Transverse colon (tissue), 4 donors: Measurements from ENCODE around the gene CNNM3. TPM values are rescaled to one million over a fixed set of nuclear protein-coding genes. Genes with fewer than 3 reads are reported as not detected.

Experiments used
- DNase-seq: peaks from one replicate; pipeline ENCODE4 v3.0.0-alpha.2; 2019
- H3K27ac ChIP-seq, 4 donors: fragments of 200-600 bp; sonication (generic); 2 replicates each; pipeline ENCODE4 v1.5.1; 2016 to 2018; ENCODE audit warnings: inconsistent platforms in 4 of 4
- H3K27me3 ChIP-seq: fragments of 200-600 bp; sonication (generic); 2 replicates; pipeline ENCODE4 v1.5.1; 2017; ENCODE audit warnings: inconsistent platforms
- H3K36me3 ChIP-seq, 4 donors: fragments of 200-600 bp; sonication (generic); 2 replicates each; pipeline ENCODE4 v1.5.1; 2017 to 2019; ENCODE audit warnings: inconsistent platforms in 4 of 4
- H3K4me1 ChIP-seq, 4 donors: fragments of 200-600 bp; sonication (generic); 2 replicates each; pipeline ENCODE4 v1.5.1; 2017 to 2020; ENCODE audit warnings: inconsistent platforms in 4 of 4
- H3K4me3 ChIP-seq, 4 donors: fragments of 200-600 bp; sonication (generic); 1 replicate in 1 of 4; 2 replicates in 3 of 4; pipeline versions ENCODE4 v1.5.1 to v1.6.1; 2017 to 2019; ENCODE audit warnings: inconsistent platforms in 4 of 4
- H3K9me3 ChIP-seq, 2 donors: fragments of 200-600 bp; sonication (generic); 2 replicates each; pipeline ENCODE4 v1.5.1; 2017 to 2019; ENCODE audit warnings: inconsistent platforms in 2 of 2
- EP300 ChIP-seq: sonication (generic); formaldehyde crosslinking; IDR thresholded peaks from one replicate; pipeline ENCODE4 v1.6.1; 2017; ENCODE audit warnings: antibody characterized with exemption, low read depth
- POLR2A ChIP-seq: fragments of 450-650 bp; IDR thresholded peaks from one replicate; pipeline ENCODE4 v1.6.1; 2016; ENCODE audit warnings: antibody characterized with exemption, mild to moderate bottlenecking, moderate library complexity
- POLR2AphosphoS5 ChIP-seq, 3 donors: sonication (generic); formaldehyde crosslinking; IDR thresholded peaks; one replicate each; pipeline ENCODE4 v1.6.1; 2016; ENCODE audit warnings: antibody characterized with exemption in 3 of 3
- WGBS, 2 donors: methylation state at CpG; one replicate each; pipeline ENCODE4 v1.1.5; 2018; ENCODE audit warnings: low coverage in 1 of 2; 5-methylcytosine and 5-hydroxymethylcytosine counted together
- in situ Hi-C, 4 donors: fragments of 200-750 bp; cut with MboI; loops; one replicate each; pipeline versions ENCODE4 v1.15.0 to v1.15.1; 2017; ENCODE audit warnings: low sequenced_read_pairs in 3 of 4, low pct_ligation_motif_present in 1 of 4, low pct_unique_long_range_greater_than_20kb in 1 of 4
- intact Hi-C: fragments of 100-400 bp; cut with DNase I; formaldehyde crosslinking; loops from one replicate; pipeline ENCODE4 v1.15.1; 2023; ENCODE audit warnings: low total_unique reads
- total RNA-seq, 4 donors: library from RNA; depleted of rRNA; stranded (reverse); fragments of >200 nt; gene quantifications; one replicate each; pipeline ENCODE4 v1.1.0, GENCODE V29; 2016
- TF ChIP-seq, protein P1 (sequence below), 5 experiments: fragments of 200-600 bp in 3 of 5; fragments of 450-650 bp in 2 of 5; sonication (generic) in 3 of 5; IDR thresholded peaks; 1 replicate in 2 of 5; 2 replicates in 3 of 5; pipeline ENCODE4 v1.5.1; 2016 to 2017; ENCODE audit warnings: antibody characterized with exemption in 5 of 5, inconsistent platforms in 3 of 5, mild to moderate bottlenecking in 2 of 5, moderate library complexity in 1 of 5

CNNM3 gene
- total RNA-seq, 4 donors from 2014 or later: 14.2 to 54.3 (median 22.3) TPM

DNA sequence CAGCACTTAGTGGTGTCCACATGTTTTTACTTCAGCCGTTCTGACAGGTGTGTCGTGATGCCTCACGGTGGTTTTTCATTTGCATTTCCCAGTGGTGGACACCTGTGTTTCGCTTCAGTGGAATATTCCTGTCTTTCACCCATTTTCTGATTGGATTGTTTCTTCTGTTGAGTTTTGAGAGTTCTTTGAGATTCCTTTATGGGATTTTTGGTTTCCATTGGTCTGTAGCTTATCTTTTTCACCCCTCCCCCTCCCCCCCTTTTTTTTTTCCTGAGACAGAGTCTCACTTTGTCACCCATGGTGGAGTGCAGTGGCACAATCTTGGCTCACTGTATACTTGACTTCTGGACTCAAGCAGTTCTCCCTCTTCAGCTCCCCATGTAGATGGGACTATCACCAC lies 19.8 kb downstream of the CNNM3 start:
- Histone ChIP-seq H3K27me3 (no peaks in the 10 kb centered on the region), H3K4me3 (no peak overlapping the region), H3K27ac (no peak overlapping the region), H3K4me1 (peaks cover 4 to 15% (median 12%) of the 10 kb centered on the region in 4 donors), H3K36me3 (peaks cover 0 to 17% (median 4%) of the 10 kb centered on the region in 4 donors), H3K9me3 (no peaks in the 10 kb centered on the region)
- DNase-seq: no peak
- in situ Hi-C loops (loop anchor here in 1 of 4 donors (25.0 kb wide), 1 partner anchor 251 kb away; the partner anchor contains the start of gene FAHD2B), intact Hi-C loops (no loop called here)
- 77 to 84% methylated on average over 4 of the region's 4 CpGs for WGBS, 2 donors
- TF ChIP-seq POLR2AphosphoS5 (IDR thresholded peaks at IDR 0.05): no peak
- TF ChIP-seq POLR2A: no peak
- TF ChIP-seq, protein P1, sequence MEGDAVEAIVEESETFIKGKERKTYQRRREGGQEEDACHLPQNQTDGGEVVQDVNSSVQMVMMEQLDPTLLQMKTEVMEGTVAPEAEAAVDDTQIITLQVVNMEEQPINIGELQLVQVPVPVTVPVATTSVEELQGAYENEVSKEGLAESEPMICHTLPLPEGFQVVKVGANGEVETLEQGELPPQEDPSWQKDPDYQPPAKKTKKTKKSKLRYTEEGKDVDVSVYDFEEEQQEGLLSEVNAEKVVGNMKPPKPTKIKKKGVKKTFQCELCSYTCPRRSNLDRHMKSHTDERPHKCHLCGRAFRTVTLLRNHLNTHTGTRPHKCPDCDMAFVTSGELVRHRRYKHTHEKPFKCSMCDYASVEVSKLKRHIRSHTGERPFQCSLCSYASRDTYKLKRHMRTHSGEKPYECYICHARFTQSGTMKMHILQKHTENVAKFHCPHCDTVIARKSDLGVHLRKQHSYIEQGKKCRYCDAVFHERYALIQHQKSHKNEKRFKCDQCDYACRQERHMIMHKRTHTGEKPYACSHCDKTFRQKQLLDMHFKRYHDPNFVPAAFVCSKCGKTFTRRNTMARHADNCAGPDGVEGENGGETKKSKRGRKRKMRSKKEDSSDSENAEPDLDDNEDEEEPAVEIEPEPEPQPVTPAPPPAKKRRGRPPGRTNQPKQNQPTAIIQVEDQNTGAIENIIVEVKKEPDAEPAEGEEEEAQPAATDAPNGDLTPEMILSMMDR (IDR thresholded peaks at IDR 0.05): no peak
- TF ChIP-seq EP300: no peak

DNA sequence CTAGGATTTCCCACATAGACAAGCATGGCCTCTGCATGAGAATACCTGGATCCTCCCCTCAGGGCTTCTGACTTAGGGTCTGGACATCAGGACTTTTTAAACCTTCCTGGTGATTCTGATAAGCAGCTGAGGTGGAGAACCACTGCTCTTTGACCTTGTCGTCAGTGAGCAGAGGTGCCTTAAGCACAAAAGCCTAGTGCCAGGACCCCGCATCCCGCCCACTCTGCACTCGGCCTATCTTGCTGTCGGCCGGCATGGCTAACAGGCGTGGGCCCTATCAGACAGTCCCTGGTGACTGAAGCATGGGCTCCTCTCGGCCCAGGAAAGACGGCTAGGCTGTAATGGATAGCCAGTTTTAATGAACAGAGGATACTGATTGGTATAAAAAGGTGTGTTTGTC lies 21.5 kb downstream of the CNNM3 start:
- intact Hi-C loops (no loop called here), in situ Hi-C loops (loop anchor here in 1 of 4 donors (25.0 kb wide), 1 partner anchor 250 kb away; the partner anchor contains the start of gene FAHD2B)
- H3K36me3 ChIP-seq: peaks cover 0 to 6% (median 0%) of the 10 kb centered on the region in 4 donors
- H3K27ac ChIP-seq: no peak overlapping the region
- 93% methylated on average over 9 of the region's 9 CpGs; no CpG with 5 or more reads in 1 of the 2 donors for WGBS, 2 donors
- no peaks in the 10 kb centered on the region for H3K9me3 ChIP-seq
- H3K27me3 ChIP-seq: no peaks in the 10 kb centered on the region
- no peak for DNase-seq
- peaks cover 4 to 15% (median 12%) of the 10 kb centered on the region in 4 donors for H3K4me1 ChIP-seq
- no peak overlapping the region for H3K4me3 ChIP-seq
- TF ChIP-seq EP300 (no peak), POLR2AphosphoS5 (IDR thresholded peaks at IDR 0.05) (no peak), POLR2A (no peak)
- TF ChIP-seq, protein P1 (IDR thresholded peaks at IDR 0.05): no peak

DNA sequence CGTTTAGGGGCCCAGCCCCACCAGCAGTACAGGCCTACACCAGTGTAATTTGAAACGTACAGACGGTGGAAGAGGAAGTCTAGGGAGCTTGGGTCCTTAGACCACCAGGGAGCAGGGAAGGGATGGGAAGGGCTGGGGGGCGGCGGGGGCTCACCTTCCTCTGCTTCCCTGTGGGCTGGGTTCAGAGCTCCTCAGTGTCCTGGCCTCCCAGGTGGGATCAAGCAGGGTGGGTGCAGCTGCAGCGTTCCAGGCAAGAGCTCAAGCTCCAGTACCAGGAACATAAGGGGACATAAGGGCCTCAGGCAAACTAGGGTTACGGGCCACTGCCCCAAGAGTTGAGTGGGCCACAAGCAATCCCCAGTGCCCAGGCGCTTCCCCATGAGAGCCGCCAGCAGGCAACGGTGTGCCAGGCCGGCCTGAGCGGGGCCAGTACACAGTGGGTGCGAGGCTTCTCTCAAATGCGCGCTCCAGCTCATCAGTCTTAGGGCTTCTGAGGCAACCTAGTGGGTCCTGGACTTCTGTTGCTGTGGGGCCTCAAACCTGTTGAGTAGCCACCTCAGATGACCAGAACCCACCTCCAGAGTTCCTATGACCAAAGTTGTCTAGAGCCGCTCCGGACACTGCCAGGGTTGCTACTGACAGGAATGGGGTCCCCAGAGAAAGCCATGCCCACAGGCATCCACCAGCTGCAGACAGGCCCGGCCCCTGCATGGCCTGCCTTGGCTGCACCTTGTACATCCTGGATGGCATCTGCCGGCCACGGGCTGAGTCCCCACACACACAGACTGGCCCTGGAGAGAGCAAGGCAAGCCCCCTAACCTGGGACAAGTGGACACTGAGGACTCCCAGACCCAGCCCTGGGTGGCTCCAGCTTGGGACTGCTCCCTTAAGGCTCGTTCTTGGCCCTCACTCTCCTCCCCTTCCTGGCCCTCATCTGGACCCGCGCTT lies 22.6 kb downstream of the CNNM3 start:
- 83% methylated on average over 22 of the region's 23 CpGs; no CpG with 5 or more reads in 1 of the 2 donors for WGBS, 2 donors
- in situ Hi-C loops (loop anchor here in 1 of 4 donors (25.0 kb wide), 1 partner anchor 249 kb away; the partner anchor contains the start of gene FAHD2B), intact Hi-C loops (no loop called here)
- Histone ChIP-seq H3K9me3 (no peaks in the 10 kb centered on the region), H3K4me1 (peaks cover 4 to 13% (median 10%) of the 10 kb centered on the region in 4 donors), H3K27ac (no peak overlapping the region), H3K27me3 (no peaks in the 10 kb centered on the region), H3K36me3 (no peaks in the 10 kb centered on the region), H3K4me3 (no peak overlapping the region)
- TF ChIP-seq, protein P1 (IDR thresholded peaks at IDR 0.05): no peak
- no peak for TF ChIP-seq POLR2A
- TF ChIP-seq POLR2AphosphoS5 (IDR thresholded peaks at IDR 0.05): no peak
- no peak for TF ChIP-seq EP300
- no peak for DNase-seq

DNA sequence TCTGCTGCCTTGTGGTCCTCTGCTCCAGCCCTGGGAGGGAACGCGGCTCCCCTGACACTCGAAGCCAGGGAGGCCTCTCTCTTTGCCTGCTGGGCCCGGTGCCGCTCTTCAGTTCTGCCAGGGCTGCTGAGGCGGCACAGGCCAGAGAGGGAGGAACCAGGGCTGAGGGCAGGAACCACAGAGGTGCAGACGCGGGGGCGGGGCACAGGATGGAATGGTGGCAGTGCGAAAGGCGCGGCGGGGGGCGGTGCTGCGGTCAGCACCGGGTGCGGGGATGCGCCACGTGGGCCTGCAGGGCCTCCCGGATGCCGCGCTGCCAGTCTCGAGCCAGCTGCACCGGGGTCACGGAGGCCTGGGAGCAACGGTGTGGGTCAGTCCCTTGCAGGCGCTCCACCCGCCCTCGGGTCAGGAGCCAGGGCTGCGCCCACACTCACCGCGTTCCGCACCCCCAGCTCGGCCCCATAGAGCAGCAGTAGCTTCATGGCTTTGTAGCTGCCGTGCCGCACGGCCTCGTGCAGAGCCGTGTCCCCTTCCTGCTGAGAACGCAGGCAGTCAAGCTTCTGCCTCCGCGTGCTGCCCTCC lies 23.3 kb downstream of the CNNM3 start:
- H3K4me3 ChIP-seq: peak overlapping the region in 2 of 4 donors; percentile 3 to 6
- intact Hi-C loops: no loop called here
- peak; percentile 85 for DNase-seq
- no peaks in the 10 kb centered on the region for H3K27me3 ChIP-seq
- in situ Hi-C loops: loop anchor here in 1 of 4 donors (25.0 kb wide), 1 partner anchor 248 kb away; the partner anchor contains the start of gene FAHD2B
- H3K36me3 ChIP-seq: no peaks in the 10 kb centered on the region
- H3K9me3 ChIP-seq: no peaks in the 10 kb centered on the region
- peaks cover 4 to 13% (median 10%) of the 10 kb centered on the region in 4 donors for H3K4me1 ChIP-seq
- TF ChIP-seq, protein P1 (IDR thresholded peaks at IDR 0.05): no peak
- TF ChIP-seq POLR2AphosphoS5 (IDR thresholded peaks at IDR 0.05): no peak
- TF ChIP-seq POLR2A: no peak
- no peak for TF ChIP-seq EP300
- WGBS, 2 donors: 41% methylated on average over 29 of the region's 42 CpGs; no CpG with 5 or more reads in 1 of the 2 donors
- H3K27ac ChIP-seq: no peak overlapping the region
